Psoas muscle (tissue), 8 donors: ENCODE data around the gene PPIB. TPM values are rescaled to one million over a fixed set of nuclear protein-coding genes. Genes with fewer than 3 reads are reported as not detected.
A peak's percentile ranks its signal among the peaks of the same experiment; 100 is the strongest.

Experiments
- ATAC-seq, 4 donors: fragments of 200-7000 bp; cut with Tn5 transposase; one replicate each; pipeline ENCODE4 v1.9.1; 2020; ENCODE audit warnings: moderate library complexity in 3 of 4, mild to moderate bottlenecking in 2 of 4
- DNase-seq, 2 donors: peaks; one replicate each; pipeline ENCODE4 v3.0.0-alpha.2; 2020
- H3K27ac ChIP-seq: fragments of 200-600 bp; one replicate; pipeline ENCODE4 v1.8.0; 2022
- H3K27me3 ChIP-seq, 3 donors: fragments of 200-600 bp in 1 of 3; one replicate each; pipeline versions ENCODE4 v1.6.1 to v1.8.0; 2013 to 2022; ENCODE audit warnings: low read length in 2 of 3, mild to moderate bottlenecking in 2 of 3, moderate library complexity in 1 of 3; ENCODE audit not compliant: insufficient read depth in 3 of 3
- H3K36me3 ChIP-seq, 2 donors: fragments of 200-600 bp in 1 of 2; one replicate each; pipeline versions ENCODE4 v1.6.1 to v1.8.0; 2013 to 2022; ENCODE audit warnings: low read depth in 1 of 2, mild to moderate bottlenecking in 1 of 2, moderate library complexity in 1 of 2; ENCODE audit not compliant: insufficient read depth in 1 of 2
- H3K4me1 ChIP-seq: fragments of 200-600 bp; one replicate; pipeline ENCODE4 v1.8.0; 2022
- H3K4me3 ChIP-seq: fragments of 200-600 bp; one replicate; pipeline ENCODE4 v1.8.0; 2022; ENCODE audit warnings: mild to moderate bottlenecking
- H3K9me3 ChIP-seq: fragments of 200-600 bp; one replicate; pipeline ENCODE4 v1.8.0; 2022
- WGBS, 3 donors: extraction: QIAGEN DNeasy Blood & Tissue Kit; methylation state at CpG; one replicate each; pipeline versions ENCODE4 v1.1.6 to v1.1.7; 2013; 5-methylcytosine and 5-hydroxymethylcytosine counted together
- intact Hi-C, 2 donors: fragments of 100-400 bp; cut with DNase I; formaldehyde crosslinking; loops; one replicate each; pipeline versions ENCODE4 v1.11.0 to v1.14.2; 2022
- polyA plus RNA-seq, 3 donors: library from polyadenylated mRNA; stranded (reverse); fragments of 200-250 nt; gene quantifications; one replicate each; pipeline ENCODE4 v1.2.3, GENCODE V29; 2013
- total RNA-seq, 4 donors: library from RNA; stranded (reverse); fragmentation: NEBNext Ultra II Directional in 2 of 4; extraction: Animal tissue kit (Norgen Biotek cat#: 25700) in 2 of 4; gene quantifications; one replicate each; pipeline versions ENCODE4 v1.2.1 to v1.2.4, GENCODE V29; 2021 to 2023
- TF ChIP-seq, protein P1 (sequence below): fragments of 200-600 bp; IDR thresholded peaks from one replicate; pipeline ENCODE4 v1.8.0; 2022; ENCODE audit warnings: antibody characterized with exemption
- donor health status: healthy with polysubstance abuse.
- donor health status: DM: no; HTN: no; CAD: no; lungs with moderate emphysema.
- donor health status: Bipolar disorder and iron deficiency.
- donor health status: healthy.
- donor health status: DM: yes; HTN: yes; CAD: no.
- donor health status: DM: no; HTN: no; CAD: no.
- donor health status: DM: no; HTN: no; CAD: no.
- donor health status: DM: yes; HTN: yes; CAD: no.

PPIB gene
- total and polyA plus RNA-seq, 7 donors, result 38.0 to 160 (median 51.4) TPM

GRCh38 chr15:64127521-64128270 is 35.1 kb downstream of the PPIB start:
- Histone ChIP-seq H3K36me3 (peaks cover 29 to 97% of the 10 kb centered on the region in 2 donors), H3K4me1 (peaks cover 10% of the 10 kb centered on the region), H3K27ac (peak overlapping the region; percentile 66), H3K27me3 (no peaks in the 10 kb centered on the region), H3K9me3 (no peaks in the 10 kb centered on the region), H3K4me3 (no peak overlapping the region)
- intact Hi-C loops, result no loop called here
- WGBS, 3 donors, result 27 to 47% (median 31%) methylated on average over 6 of the region's 6 CpGs
- no peak for DNase-seq
- TF ChIP-seq, protein P1, sequence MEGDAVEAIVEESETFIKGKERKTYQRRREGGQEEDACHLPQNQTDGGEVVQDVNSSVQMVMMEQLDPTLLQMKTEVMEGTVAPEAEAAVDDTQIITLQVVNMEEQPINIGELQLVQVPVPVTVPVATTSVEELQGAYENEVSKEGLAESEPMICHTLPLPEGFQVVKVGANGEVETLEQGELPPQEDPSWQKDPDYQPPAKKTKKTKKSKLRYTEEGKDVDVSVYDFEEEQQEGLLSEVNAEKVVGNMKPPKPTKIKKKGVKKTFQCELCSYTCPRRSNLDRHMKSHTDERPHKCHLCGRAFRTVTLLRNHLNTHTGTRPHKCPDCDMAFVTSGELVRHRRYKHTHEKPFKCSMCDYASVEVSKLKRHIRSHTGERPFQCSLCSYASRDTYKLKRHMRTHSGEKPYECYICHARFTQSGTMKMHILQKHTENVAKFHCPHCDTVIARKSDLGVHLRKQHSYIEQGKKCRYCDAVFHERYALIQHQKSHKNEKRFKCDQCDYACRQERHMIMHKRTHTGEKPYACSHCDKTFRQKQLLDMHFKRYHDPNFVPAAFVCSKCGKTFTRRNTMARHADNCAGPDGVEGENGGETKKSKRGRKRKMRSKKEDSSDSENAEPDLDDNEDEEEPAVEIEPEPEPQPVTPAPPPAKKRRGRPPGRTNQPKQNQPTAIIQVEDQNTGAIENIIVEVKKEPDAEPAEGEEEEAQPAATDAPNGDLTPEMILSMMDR, result no peak
- peak; percentile 67 to 84 (median 74) for ATAC-seq

GRCh38 chr15:64125978-64126377 is 36.8 kb downstream of the PPIB start:
- H3K36me3 ChIP-seq, result peaks cover 29 to 97% of the 10 kb centered on the region in 2 donors
- ATAC-seq (no peak), DNase-seq (no peak)
- TF ChIP-seq, protein P1, result no peak
- no peaks in the 10 kb centered on the region for H3K27me3 ChIP-seq
- no peaks in the 10 kb centered on the region for H3K9me3 ChIP-seq
- intact Hi-C loops, result no loop called here
- no peak overlapping the region for H3K4me3 ChIP-seq
- H3K27ac ChIP-seq, result no peak overlapping the region
- 78 to 84% (median 79%) methylated on average over 3 of the region's 3 CpGs for WGBS, 3 donors
- peaks cover 10% of the 10 kb centered on the region for H3K4me1 ChIP-seq

DNA sequence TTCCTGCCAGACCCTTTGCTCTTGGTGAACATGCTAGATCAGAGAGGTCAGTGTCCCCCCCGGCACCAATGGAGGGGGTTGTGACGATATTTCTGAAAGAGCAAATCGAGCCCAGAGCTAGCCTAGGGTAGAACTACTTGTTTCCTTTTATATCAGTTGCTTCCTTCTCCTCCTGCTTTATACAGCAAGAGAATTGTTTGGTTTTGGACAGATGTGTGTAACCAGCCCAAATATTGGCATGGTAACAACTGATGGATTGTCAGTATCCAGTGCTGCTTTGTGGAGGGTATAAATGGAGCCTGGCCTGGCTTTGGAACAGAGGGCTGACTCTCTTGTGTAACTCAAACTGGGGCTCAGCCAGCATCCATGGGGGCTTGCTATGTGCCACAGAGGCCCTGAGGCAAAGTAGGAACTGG is 39.9 kb downstream of the PPIB start:
- Histone ChIP-seq H3K9me3 (no peaks in the 10 kb centered on the region), H3K27me3 (no peaks in the 10 kb centered on the region), H3K36me3 (peaks cover 22 to 98% of the 10 kb centered on the region in 2 donors), H3K4me3 (no peak overlapping the region), H3K27ac (no peak overlapping the region), H3K4me1 (peaks cover 10% of the 10 kb centered on the region)
- ATAC-seq, result no peak
- intact Hi-C loops, result no loop called here
- TF ChIP-seq, protein P1, result no peak
- WGBS, 3 donors, result 71 to 77% (median 74%) methylated on average over 3 of the region's 3 CpGs
- DNase-seq, result no peak

DNA sequence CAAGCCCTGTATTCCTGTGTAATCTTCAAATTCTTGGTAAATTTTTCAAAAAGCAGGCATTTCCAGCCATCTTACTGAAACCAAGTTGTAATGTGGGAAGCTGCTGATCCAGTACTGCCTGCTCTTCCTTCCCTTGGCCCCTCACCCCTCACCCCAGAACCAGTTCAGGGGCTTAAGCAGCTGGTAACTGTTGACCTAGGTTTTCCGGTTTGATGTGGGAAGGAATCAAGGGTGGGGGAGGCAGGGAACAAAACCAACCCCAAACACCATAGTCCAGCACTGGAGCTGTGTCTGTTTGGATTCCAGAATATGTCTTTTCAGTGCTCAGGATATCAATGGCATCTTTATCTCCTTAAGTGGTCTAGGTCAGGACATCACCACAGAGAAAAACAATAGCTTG is 40.4 kb downstream of the PPIB start:
- Histone ChIP-seq H3K4me1 (peaks cover 6% of the 10 kb centered on the region), H3K9me3 (no peaks in the 10 kb centered on the region), H3K36me3 (peaks cover 18 to 98% of the 10 kb centered on the region in 2 donors), H3K27me3 (no peaks in the 10 kb centered on the region), H3K4me3 (no peak overlapping the region), H3K27ac (no peak overlapping the region)
- no peak for ATAC-seq
- WGBS, 3 donors, result 80 to 87% (median 86%) methylated on average over 1 of the region's 1 CpG
- intact Hi-C loops, result no loop called here
- TF ChIP-seq, protein P1, result no peak
- DNase-seq, result no peak
